Natural killer cell (primary cell): ENCODE results near the gene OTUD3. TPM values are rescaled to one million over a fixed set of nuclear protein-coding genes. Genes with fewer than 3 reads are reported as not detected.

Source experiments
- ATAC-seq, 3 donors: fragments of 150-1000 bp in 2 of 3; fragments of 200-7000 bp in 1 of 3; cut with Tn5 transposase; 1 replicate in 1 of 3; 2 replicates in 2 of 3; pipeline ENCODE4 v1.10.0; 2021; ENCODE audit warnings: mild to moderate bottlenecking in 2 of 3, moderate library complexity in 2 of 3
- DNase-seq, 2 donors: peaks; one replicate each; pipeline versions ENCODE4 v3.0.0 to v3.0.0-alpha.2; 2013 to 2021; ENCODE audit warnings: mixed read lengths in 1 of 2
- H3K27ac ChIP-seq: one replicate; pipeline ENCODE4 v1.5.1; 2013; ENCODE audit warnings: mild to moderate bottlenecking, low read length
- H3K27me3 ChIP-seq: one replicate; pipeline ENCODE4 v1.6.1; 2013; ENCODE audit warnings: low read length; ENCODE audit not compliant: control insufficient read depth, insufficient read depth
- H3K36me3 ChIP-seq: one replicate; pipeline ENCODE4 v1.6.1; 2013; ENCODE audit warnings: low read length; ENCODE audit not compliant: control insufficient read depth, insufficient read depth
- H3K4me1 ChIP-seq: one replicate; pipeline ENCODE4 v1.6.1; 2013; ENCODE audit warnings: low read length; ENCODE audit not compliant: control insufficient read depth, insufficient read depth
- H3K4me3 ChIP-seq: one replicate; pipeline ENCODE4 v1.5.1; 2013; ENCODE audit warnings: low read length
- H3K9me3 ChIP-seq: one replicate; pipeline ENCODE4 v1.6.1; 2013; ENCODE audit warnings: low read length; ENCODE audit not compliant: control insufficient read depth, insufficient read depth
- H3K27ac Mint-ChIP-seq, 2 donors: one replicate each; pipeline ENCODE4 v1.8.0; 2022; ENCODE audit warnings: mild to moderate bottlenecking in 2 of 2, mixed read lengths in 2 of 2, moderate library complexity in 1 of 2
- H3K27me3 Mint-ChIP-seq, 2 donors: one replicate each; pipeline ENCODE4 v1.8.0; 2022; ENCODE audit warnings: low read depth in 2 of 2, mixed read lengths in 2 of 2
- H3K36me3 Mint-ChIP-seq: one replicate; pipeline ENCODE4 v1.8.0; 2022; ENCODE audit warnings: mixed read lengths
- H3K4me1 Mint-ChIP-seq, 2 donors: one replicate each; pipeline ENCODE4 v1.8.0; 2022; ENCODE audit warnings: mixed read lengths in 2 of 2
- H3K4me3 Mint-ChIP-seq: one replicate; pipeline ENCODE4 v1.8.0; 2022; ENCODE audit warnings: mild to moderate bottlenecking, moderate library complexity, mixed read lengths
- H3K9me3 Mint-ChIP-seq, 2 donors: one replicate each; pipeline ENCODE4 v1.8.0; 2022; ENCODE audit warnings: mixed read lengths in 2 of 2
- WGBS: methylation state at CpG from one replicate; pipeline ENCODE4 v1.1.7; 2013; ENCODE audit warnings: missing lambda C conversion rate; ENCODE audit not compliant: insufficient coverage; 5-methylcytosine and 5-hydroxymethylcytosine counted together
- intact Hi-C: fragments of 100-400 bp; cut with micrococcal nuclease; formaldehyde crosslinking; loops from one replicate; pipeline ENCODE4 v1.14.2; 2022
- total RNA-seq, 4 donors: library from RNA; stranded (reverse); fragments of 120-200 nt in 1 of 4; gene quantifications; one replicate each; pipeline versions ENCODE4 v1.2.3 to v1.2.4, GENCODE V29; 2013 to 2022
- TF ChIP-seq, protein P1 (sequence below): fragments of 200-600 bp; IDR thresholded peaks from one replicate; pipeline ENCODE4 v1.8.0; 2022; ENCODE audit warnings: antibody characterized with exemption

OTUD3 gene
- total RNA-seq, 3 donors from 2014 or later (not counting 1 experiment from before 2014, with no cell fraction given), result 10.5 to 21.8 (median 19.0) TPM

- Mint-ChIP-seq H3K27me3 (no peaks in the 10 kb centered on the region), H3K4me1 (no peaks in the 10 kb centered on the region), H3K4me3 (no peak overlapping the region), H3K36me3 (peaks cover 32% of the 10 kb centered on the region), H3K9me3 (no peaks in the 10 kb centered on the region), H3K27ac (no peak overlapping the region)
- DNase-seq (no peak), ATAC-seq (no peak)
- no peaks in the 10 kb centered on the region for H3K4me1 ChIP-seq
- no peaks in the 10 kb centered on the region for H3K9me3 ChIP-seq
- H3K36me3 ChIP-seq, result peaks cover 75% of the 10 kb centered on the region
- WGBS, result 87% methylated on average over 3 of the region's 3 CpGs
- no peaks in the 10 kb centered on the region for H3K27me3 ChIP-seq
- intact Hi-C loops, result no loop called here
- H3K4me3 ChIP-seq, result no peak overlapping the region
- no peak overlapping the region for H3K27ac ChIP-seq
- TF ChIP-seq, protein P1, sequence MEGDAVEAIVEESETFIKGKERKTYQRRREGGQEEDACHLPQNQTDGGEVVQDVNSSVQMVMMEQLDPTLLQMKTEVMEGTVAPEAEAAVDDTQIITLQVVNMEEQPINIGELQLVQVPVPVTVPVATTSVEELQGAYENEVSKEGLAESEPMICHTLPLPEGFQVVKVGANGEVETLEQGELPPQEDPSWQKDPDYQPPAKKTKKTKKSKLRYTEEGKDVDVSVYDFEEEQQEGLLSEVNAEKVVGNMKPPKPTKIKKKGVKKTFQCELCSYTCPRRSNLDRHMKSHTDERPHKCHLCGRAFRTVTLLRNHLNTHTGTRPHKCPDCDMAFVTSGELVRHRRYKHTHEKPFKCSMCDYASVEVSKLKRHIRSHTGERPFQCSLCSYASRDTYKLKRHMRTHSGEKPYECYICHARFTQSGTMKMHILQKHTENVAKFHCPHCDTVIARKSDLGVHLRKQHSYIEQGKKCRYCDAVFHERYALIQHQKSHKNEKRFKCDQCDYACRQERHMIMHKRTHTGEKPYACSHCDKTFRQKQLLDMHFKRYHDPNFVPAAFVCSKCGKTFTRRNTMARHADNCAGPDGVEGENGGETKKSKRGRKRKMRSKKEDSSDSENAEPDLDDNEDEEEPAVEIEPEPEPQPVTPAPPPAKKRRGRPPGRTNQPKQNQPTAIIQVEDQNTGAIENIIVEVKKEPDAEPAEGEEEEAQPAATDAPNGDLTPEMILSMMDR, result no peak
Observed at GRCh38 chr1:19909971-19910370, 27.8 kb downstream of the OTUD3 start.

DNA sequence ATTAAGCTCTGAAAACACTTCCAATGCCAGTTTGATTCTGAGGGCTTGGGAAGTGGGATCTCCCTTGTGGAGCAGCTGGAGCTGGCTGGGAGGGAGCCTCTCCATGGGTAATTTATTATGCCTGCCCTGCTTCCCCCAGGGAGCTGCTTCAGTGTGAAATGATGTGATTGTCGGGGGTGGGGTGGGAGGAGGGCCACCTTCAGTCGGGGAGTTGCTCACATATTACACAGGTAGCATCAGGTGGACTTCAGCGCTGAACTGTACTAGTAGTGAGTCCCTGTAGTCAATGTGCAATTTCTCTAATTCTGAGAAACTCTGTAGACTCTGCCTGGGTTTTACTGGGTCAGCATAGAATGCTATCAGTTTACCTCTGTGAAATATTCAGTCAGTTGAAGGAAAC, 28.5 kb downstream of the OTUD3 start:
- 99% methylated on average over 3 of the region's 3 CpGs for WGBS
- Mint-ChIP-seq H3K36me3 (peaks cover 32% of the 10 kb centered on the region), H3K4me1 (no peaks in the 10 kb centered on the region), H3K4me3 (no peak overlapping the region), H3K27ac (no peak overlapping the region), H3K9me3 (no peaks in the 10 kb centered on the region), H3K27me3 (no peaks in the 10 kb centered on the region)
- TF ChIP-seq, protein P1, result no peak
- Histone ChIP-seq H3K36me3 (peaks cover 73% of the 10 kb centered on the region), H3K27me3 (no peaks in the 10 kb centered on the region), H3K9me3 (no peaks in the 10 kb centered on the region), H3K27ac (no peak overlapping the region), H3K4me3 (no peak overlapping the region), H3K4me1 (no peaks in the 10 kb centered on the region)
- no peak for ATAC-seq
- intact Hi-C loops, result no loop called here
- DNase-seq, result no peak

- H3K36me3 Mint-ChIP-seq, result no peaks in the 10 kb centered on the region
- 18% methylated on average over 6 of the region's 6 CpGs for WGBS
Observed at GRCh38 chr1:19918057-19918456, 35.9 kb downstream of the OTUD3 start.

More at GRCh38 chr1:19918057-19918456, 35.9 kb downstream of the OTUD3 start:
- H3K4me3 Mint-ChIP-seq, result no peak overlapping the region
- H3K27ac ChIP-seq, result no peak overlapping the region
- ATAC-seq, result peak; percentile 54 to 79 (median 55)
- peak; percentile 68 to 89 for DNase-seq
- no peak overlapping the region for H3K27ac Mint-ChIP-seq
- peaks cover 0 to 3% of the 10 kb centered on the region in 2 donors for H3K27me3 Mint-ChIP-seq
- no peaks in the 10 kb centered on the region for H3K9me3 Mint-ChIP-seq
- H3K9me3 ChIP-seq, result no peaks in the 10 kb centered on the region
- H3K4me3 ChIP-seq, result no peak overlapping the region
- H3K36me3 ChIP-seq, result peaks cover 10% of the 10 kb centered on the region
- TF ChIP-seq, protein P1, result peak; percentile 77
- no peaks in the 10 kb centered on the region for H3K4me1 ChIP-seq
- intact Hi-C loops, result loop anchor here (1.0 kb wide), 2 partner anchors 234 to 277 kb away; no protein-coding TSS in a partner anchor
- no peaks in the 10 kb centered on the region for H3K27me3 ChIP-seq
- H3K4me1 Mint-ChIP-seq, result peaks cover 4 to 6% of the 10 kb centered on the region in 2 donors
